PC-9 (cell line): Measurements from ENCODE around the gene COL5A1.

Experiments
- CTCF ChIP-seq: fragments of 200-600 bp; sonication (generic); conservative IDR thresholded peaks from 2 replicates; pipeline ENCODE4 v1.6.1; 2017; ENCODE audit warnings: mixed run types, antibody characterized with exemption, mild to moderate bottlenecking, moderate library complexity
- EZH2 ChIP-seq: fragments of 200-600 bp; sonication (generic); IDR thresholded peaks from 2 replicates; pipeline ENCODE4 v1.8.0; 2017; ENCODE audit warnings: antibody characterized with exemption, low read depth

- TF ChIP-seq EZH2 (no peak), CTCF (no peak)
Observed at GRCh38 chr9:134683714-134684374, 42.2 kb downstream of the COL5A1 start.
